GM21381 (cell line): ENCODE measurements around the gene SLC17A9.

Experiments
- ATAC-seq: cut with Tn5 transposase; IDR thresholded peaks from one replicate; pipeline ENCODE4 v1.9.1; 2021; ENCODE audit warnings: mild to moderate bottlenecking, moderate library complexity; ENCODE audit not compliant: unreplicated experiment

Gene SLC17A9

GRCh38 chr20:62999580-62999979, 47.1 kb downstream of the SLC17A9 start:
- ATAC-seq: no peak

GRCh38 chr20:63000036-63000435, 47.5 kb downstream of the SLC17A9 start:
- no peak for ATAC-seq

GRCh38 chr20:63000958-63001357, 48.4 kb downstream of the SLC17A9 start:
- ATAC-seq: no peak

GRCh38 chr20:63002511-63002910, 50.0 kb downstream of the SLC17A9 start:
- ATAC-seq: no peak

- ATAC-seq: no peak
Measured at GRCh38 chr20:63003546-63003945, 51.0 kb downstream of the SLC17A9 start.

GRCh38 chr20:63004607-63005364, 52.3 kb downstream of the SLC17A9 start:
- no peak for ATAC-seq

- no peak for ATAC-seq
Measured at GRCh38 chr20:63005365-63005861, 52.9 kb downstream of the SLC17A9 start.

- no peak for ATAC-seq
Measured at GRCh38 chr20:63005862-63006539, 53.5 kb downstream of the SLC17A9 start.

GRCh38 chr20:63006540-63007359, 54.2 kb downstream of the SLC17A9 start, which contains the start of gene BHLHE23:
Gene BHLHE23, minus strand, starts transcription at chr20:63006964. Its CDS starts 190 bp downstream, at chr20:63006774.
- no peak for ATAC-seq

- ATAC-seq: no peak
Measured at GRCh38 chr20:63007360-63007645, 54.8 kb downstream of the SLC17A9 start.

- no peak for ATAC-seq
Measured at GRCh38 chr20:63007646-63008488, 55.4 kb downstream of the SLC17A9 start.

GRCh38 chr20:63008541-63009044, 56.1 kb downstream of the SLC17A9 start:
- no peak for ATAC-seq

GRCh38 chr20:63009045-63009961, 56.8 kb downstream of the SLC17A9 start:
- peak; percentile 43 for ATAC-seq

GRCh38 chr20:63009988-63010769, 57.7 kb downstream of the SLC17A9 start:
- peak; percentile 55 for ATAC-seq

- ATAC-seq: no peak
Measured at GRCh38 chr20:63011798-63012197, 59.3 kb downstream of the SLC17A9 start.

- ATAC-seq: no peak
Measured at GRCh38 chr20:63013207-63013606, 60.7 kb downstream of the SLC17A9 start.

- ATAC-seq: no peak
Measured at GRCh38 chr20:63014287-63014686, 61.8 kb downstream of the SLC17A9 start.

- ATAC-seq: no peak
Measured at GRCh38 chr20:63014710-63015109, 62.2 kb downstream of the SLC17A9 start.
